ENCODE measurements around the gene MOG.
"Not testable (repeated sequence)": the region's sequence is repeated elsewhere in the genome, so short reads cannot be mapped to it uniquely, and the experiment has no call there.

The MOG gene

DNA sequence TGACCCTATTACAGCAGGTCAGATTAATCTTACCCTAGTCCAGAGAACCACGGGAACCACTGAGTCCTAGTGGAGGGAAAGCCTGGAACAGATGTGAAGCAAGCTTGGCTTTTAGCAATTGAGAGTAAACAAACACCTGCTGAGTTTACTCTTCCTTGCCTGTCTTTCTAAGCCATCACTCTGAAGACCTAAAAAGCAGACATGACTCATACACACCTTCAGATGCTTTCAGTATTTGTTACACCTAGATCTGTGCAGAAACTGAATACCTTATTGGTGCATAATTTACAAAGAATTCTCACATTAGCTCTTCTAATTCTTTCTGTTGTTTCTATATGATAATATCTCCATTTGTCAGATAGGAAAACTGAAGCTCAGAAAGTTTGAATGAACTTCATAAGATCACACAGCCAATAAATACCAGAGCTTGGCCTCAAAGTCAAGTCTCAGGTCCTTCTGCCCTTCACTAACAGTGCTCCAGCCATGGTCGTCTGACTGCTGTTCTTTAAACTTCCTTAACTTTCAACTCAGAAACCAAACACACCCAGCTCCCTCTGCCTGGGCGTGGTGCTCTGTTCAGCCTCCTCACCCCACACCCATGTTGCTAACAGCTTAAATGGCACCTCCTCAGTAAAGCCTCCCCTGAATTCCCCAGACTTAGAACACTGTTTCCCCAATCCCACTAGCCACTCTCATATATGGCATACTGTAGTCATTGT lies 15.3 kb upstream of the MOG start:
- peak; percentile 25 for DNase-seq

DNA sequence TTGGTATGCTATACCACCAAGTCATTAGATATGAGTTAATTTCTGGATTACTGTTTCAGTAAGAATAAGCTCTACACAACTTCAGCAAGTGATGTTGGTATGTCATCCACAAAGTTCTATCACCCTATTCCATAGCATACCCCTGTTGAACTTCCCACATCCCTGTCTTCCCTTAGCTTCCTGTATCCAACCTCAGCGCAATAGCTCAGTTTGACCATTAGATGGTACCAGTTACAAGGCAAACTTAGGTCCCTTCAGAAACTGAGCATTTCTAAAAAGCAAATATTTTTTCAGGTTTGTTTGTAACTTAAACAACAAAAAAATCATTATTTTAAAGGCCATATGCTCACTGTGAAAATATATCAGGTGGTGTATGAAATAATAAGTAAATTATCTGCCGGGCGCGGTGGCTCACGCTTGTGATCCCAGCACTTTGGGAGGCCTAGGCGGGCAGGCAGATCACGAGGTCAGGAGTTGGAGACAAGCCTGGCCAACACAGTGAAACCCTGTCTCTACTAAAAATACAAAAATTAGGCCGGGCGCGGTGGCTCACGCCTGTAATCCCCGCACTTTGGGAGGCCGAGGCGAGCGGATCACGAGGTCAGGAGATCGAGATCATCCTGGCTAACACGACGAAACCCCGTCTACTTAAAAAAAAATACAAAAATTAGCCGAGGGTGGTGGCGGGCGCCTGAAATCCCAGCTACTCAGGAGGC lies 8.8 kb upstream of the MOG start:
- DNase-seq = no peak

DNA sequence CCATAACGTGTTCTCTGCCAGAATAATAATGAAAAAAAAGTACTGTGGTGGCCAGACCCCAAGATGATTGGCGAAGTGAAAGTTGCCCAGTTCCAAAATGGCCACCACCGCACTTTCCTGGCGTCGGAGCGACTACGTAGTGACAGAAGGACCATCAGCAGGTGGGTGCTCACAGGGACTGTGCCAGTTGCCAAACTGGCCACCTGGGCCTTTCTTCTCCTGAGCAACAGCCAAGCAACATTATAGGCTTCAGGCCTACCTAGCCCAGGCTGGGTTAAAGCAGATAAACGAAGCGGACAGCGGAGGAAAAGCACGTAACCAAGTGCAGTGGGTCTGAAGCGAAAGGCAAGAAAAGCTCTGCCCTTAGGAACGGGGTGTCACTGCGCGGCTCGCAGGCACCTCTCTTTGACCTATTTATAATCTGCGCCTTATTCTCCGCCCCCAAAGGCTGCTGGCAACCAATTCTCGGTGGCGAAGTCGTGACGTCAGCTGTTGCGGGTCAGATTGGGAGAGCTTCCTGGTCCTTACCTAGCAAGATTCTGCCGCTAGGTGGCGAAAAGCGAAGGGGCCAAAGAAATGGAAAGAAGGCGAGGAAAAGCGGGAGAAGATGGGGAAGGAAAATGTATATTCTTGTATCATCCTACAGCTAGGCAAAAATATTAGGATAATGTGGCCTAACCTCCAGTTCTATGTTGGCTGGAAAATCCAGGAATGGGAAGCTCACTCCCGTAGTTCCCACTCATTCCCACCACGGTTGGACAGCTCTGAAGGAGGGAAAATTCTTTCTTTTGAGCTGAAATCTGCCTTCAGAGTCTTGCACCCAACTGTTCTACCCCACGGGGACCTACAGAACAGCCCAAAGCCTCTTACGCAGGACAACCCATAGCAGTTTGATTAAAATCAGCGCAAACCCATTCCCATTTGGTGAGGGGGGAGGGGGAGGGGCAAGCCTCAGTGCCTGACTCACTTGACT lies 6.9 kb upstream of the MOG start:
- peak; percentile 99 for DNase-seq

DNA sequence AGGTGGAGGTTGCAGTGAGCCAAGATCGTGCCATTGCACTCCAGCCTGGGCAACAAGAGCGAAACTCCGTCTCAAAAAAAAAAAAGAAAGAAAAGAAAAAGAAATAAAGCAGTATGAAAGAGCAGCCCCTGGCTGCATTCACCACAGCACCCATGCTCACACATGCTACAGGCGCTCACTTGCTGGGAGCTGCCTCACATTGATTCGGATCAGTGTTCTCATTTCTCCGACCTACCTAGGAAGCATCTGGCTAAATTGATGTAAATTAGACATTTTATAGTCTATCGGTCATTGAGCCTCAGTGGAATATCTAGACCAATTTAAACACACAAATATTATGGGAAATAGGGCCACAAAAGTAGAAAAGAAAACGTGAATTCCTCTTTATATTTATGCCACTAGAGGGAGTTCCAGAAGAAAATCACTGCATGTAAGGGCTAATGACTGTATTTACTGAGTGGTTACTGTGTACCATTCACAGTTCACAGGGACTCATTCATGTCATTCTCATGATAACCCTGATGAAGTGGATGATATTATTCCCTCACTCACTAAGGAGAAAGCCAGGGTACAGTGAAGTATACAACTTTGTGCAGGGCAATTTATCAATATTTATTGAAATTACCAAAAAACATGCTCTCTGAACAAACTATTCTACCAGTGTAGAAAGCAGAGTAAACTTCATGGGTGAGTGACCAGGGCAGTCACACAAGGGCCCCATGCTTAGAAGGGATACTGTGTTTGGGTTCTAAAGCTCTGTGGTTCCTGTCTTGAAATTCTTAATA lies 5.3 kb upstream of the MOG start:
- no peak for DNase-seq

DNA sequence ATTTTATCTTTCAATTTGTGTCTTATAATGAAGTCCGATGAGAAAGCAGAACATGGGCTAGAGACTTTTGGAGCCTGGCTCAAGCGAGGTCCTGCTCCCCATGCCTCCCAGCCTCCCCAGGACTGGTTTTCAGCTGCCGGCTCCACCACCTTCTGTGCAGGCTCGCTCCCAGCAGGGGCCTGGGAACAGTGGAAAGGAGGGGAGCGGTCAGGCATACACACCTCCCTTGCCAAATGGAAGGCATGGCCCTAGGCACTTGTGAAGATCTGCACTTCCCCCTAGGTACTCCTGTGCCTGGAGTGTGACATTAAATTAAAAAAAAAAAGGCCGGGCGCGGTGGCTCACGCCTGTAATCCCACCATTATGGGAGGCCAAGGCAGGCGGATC lies 4.7 kb upstream of the MOG start:
- no peak for DNase-seq

DNA sequence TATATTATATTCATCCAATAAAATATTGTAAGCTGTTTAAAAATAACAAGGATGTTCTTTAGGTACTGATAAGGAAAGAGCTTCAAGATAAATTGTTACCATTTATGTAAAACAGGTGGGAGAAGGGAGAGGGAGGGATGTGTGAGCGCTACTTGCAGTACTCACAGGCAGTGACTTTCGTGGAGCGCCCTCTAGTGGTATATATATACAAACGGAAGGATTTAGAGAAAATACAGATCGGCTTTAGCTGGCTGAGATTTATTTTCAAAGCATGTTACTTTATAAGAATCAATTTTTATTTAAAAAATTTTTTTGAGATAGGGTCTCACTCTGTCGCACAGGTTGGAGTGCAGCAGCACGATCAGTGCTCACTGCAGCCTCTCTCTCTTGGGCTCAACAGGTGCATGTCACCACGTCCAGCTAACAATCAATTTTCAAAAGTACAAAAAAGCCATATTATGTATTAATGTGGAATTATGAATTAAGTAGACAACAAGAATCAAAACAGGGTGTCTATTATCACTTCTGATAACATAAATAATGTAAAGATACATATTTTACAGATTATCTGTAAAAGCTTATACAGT lies 3.3 kb upstream of the MOG start:
- DNase-seq = peak; percentile 46

DNA sequence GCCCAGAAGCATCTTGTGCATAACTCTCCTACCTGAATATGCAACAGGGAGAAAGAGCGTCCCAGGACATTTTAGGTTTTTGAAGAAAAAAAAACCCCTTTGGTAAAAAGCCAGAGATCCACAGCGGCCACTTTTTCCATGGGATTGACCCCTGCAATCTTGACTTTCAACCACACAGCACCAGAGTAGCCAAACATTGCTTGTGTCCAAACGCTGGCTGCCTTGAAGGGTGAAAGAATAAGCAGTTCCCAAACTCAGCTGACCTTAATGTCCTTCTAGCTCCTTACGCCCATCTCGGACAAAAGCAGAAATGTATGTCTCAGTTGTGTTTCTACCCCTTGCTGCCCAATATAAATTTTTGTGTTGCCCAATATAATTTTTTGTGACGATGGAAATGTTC lies 1.2 kb upstream of the MOG start:
- no peak for DNase-seq

DNA sequence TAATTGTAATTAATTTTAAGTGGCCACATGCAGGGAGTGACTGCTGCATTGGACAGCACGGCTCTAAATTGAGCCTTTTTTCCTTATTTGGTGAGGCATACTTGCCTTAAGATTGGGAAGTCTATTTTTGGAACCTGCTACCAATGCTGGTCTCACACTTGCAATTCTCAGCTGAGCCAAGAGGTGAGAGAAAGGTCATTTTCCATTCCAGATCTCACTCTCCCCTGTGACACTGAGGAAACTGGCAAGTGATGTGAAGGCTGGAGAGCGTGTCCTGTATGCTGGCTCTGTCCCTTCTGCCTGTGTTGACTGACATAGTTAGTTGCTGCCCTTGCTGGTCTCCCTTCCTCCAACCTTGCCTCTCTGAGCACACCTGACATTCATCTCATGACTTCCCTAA lies 735 bp upstream of the MOG start:
- no peak for DNase-seq

DNA sequence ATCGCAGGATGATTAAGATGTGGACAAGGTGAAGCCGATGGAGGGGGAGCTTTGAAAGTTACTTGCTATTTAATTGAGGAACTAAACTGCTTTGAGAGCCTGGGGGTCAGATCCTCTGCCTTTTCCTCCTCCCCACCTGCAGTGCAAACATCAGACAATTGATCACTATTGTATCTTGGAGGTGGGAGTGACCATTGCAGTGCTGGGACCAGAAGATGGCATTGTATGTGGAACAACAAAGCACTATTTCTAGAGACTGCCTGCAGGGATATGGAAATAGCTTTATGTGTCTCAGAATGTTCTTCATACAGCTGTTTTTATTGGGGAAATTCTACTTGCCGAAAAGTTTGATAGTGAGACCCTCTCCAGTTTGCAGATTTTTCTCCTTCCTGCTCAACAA lies 4.2 kb downstream of the MOG start:
- DNase-seq = no peak

DNA sequence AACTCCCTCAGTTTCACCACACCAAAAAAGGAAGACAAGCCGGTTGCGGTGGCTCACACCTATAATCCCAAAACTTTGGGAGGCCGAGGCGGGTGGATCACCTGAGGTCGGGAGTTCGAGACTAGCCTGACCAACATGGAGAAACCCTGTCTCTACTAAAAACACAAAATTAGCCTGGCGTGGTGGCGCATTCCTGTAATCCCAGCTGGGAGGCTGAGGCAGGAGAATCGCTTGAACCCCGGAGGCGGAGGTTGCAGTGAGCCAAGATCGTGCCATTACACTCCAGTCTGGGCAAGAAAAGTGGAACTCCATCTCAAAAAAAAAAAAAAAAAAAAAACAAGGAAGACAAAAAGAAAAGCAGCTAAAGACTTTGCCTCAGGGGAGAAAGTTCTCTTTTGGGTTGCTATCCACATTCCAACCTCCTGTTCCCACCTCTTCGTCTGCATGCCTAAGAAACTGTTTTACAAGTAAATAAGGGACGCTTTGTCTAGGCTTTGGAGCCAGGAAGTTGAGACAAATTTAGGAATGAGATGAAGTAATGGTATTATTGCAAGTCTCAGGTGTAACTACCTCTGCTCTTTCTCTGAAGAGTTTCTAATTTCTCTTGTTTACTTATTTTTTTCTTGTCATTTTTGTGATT lies 4.7 kb downstream of the MOG start:
- not testable (repeated sequence) for DNase-seq

DNA sequence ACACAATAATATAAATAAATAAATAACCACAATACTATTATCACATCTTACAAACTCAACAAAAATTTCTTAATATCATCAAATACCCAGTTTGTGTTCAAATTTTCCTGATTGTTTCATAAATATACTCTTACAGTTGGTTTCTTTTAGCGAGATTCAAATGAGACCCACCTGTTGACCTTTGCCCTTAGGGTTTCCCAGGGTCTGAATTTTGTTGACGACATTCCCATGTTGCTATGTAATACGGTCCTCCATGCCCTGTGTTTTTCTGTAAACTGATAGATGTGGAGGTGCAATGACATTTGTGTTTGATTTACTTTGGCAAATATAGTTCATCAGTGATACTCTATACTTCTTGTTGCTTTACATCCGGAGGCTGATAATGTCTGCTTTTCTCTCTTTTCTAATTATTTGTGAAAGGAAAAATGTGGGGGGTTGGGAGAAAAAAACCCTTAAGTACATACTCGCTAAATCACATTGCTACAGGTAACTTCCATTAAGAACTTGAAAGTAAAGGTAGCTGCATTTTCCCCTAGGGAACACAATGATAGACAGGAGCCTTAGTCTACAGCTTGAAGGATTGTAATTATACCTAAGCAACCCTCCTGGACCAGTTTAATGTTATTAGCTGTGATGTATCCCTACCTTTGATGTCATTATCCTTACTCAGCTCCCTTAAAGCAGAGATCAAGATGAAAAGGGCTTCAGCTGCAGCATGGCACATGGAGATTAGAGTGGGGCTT lies 6.6 kb downstream of the MOG start:
- DNase-seq = no peak

DNA sequence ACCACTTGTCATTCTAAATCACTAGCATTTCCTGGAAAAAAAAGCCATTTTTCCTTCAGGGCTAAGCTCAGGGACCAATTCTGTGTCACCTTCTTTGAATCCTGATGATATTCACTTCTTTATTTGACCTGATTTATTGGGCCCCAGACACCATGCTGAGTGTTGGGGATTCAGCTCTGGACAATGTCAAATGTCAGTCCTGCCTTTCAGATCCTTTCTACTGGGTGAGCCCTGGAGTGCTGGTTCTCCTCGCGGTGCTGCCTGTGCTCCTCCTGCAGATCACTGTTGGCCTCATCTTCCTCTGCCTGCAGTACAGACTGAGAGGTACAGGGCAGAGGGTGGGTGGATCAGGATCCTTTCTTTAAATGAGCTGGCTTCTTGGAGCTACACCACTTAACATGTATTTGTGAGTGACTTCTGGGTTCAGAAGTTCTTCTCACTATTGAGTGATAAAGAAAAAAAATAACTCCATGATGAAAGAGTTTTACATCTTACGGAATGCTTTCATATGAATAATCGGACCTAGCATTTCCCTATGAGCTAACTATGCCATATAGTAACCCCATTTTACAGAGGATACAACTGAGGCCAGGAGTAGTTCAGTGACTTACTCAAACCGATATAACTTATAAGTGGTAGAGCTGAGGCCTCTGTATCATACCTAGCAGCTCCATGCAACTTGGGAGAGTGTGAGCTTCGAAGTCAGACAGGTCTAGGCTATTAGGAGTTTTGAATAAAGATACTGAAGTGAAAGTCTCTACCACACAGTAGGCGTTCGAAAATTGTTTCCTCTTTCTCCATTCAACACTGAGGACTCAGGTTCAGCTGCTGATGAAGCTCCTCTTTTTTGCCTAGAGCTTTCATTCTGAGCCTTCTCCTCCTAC lies 9.3 kb downstream of the MOG start:
- no peak for DNase-seq

DNA sequence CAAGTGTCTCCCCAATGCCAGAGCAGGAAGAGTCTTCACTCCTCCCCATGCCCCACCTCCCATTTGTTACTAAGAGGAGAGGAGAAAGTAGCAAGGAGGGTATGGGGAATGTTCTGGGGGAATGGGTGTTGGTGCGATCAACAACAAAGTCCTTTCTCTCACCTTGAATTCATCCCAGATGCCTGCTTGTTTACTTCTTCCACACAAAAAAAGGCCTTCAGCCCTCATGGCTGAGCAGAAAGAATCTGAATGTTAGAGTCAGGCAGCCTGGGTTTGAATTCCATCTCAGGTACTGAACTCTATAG lies 9.9 kb downstream of the MOG start:
- DNase-seq = no peak

DNA sequence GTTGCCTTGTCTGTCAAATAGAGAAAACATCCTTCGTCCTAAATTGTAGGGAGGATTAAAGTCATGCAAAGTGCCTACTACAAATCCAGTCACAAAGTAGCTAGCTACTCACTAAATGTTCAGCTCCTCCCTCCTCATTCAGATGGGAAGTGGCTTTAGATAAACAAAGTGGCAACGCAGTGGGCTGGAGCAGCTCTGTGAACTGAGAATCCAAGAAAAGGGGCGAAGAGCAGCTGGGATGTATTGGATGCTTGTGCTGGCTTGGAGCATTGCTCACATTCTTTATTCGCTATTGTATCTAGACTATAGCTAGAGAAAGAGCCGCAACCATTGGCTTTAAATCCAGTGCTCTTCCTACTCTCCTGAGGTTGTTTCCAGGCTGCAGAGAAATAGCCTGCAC lies 10.3 kb downstream of the MOG start:
- no peak for DNase-seq

DNA sequence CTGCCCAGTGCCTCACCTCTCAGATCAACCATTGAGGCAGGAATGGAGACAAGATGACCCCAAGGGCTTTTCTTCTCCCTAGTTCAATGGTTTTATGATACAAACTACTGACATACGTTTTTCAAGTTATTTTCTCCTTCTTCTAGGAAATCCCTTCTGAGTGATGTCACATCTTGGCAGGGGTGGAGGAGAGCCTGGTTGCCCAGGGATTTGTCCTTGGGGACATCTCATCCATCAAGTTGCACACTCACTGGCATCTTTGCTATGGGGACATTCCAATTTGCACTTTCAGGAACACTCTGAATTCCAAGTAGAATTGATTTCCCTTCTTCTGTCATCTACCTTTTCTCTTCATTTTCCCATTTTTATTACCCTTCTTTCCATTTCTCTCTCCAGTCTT lies 14.1 kb downstream of the MOG start:
- no peak for DNase-seq

DNA sequence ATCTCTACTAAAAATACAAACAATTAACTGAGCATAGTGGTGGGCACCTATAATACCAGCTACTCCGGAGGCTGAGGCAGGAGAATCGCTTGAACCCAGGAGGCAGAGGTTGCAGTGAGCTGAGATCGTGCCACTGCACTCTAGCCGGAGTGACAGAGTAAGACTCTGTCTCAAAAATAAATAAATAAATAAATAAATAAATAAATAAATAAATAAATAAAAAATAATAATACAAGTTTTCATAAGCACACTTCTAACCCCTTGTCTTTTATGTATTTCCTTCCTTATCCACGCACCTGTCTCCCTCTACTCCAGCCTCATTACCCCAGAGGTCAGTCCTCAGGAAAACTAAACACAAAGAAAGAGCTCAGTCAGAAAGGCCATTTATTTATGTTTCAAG lies 15.2 kb downstream of the MOG start:
- DNase-seq = not testable (repeated sequence)

DNA sequence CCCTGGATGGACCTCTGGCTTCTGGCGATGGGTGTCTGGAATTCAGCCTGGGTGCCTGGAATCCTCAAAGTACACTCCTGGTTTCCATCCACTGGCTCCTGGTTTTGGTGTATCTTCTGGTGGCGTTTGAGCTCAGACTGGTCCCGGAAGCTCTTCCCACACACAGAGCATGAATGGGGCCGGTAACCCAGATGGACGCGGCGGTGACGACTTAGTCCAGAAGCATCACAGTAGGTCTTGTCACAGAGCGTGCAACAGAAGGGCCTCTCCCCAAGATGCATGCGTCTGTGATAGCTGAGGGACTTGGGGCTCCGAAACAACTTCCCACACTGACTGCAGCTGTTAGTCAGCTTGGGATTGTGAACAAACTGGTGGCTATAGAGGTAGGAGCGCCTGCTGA lies 16.3 kb downstream of the MOG start:
- no peak for DNase-seq

DNA sequence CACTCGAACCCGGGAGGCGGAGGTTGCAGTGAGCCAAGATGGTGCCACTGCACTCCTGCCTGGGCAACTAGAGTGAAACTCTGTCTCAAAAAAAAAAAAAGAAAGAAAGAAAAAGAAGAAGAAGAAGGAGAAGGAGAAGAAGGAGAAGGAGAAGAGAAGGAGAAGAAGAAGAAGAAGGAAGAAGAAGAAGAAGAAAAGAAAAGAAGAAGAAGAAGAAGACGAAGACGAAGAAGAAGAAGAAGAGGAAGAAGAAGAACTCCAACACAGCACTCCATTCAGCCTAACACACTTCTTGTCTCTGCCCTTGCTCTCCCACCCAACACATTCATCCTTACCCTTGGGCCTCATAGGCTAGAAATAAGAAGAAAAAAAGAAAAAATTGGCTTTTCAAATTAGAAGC lies 17.1 kb downstream of the MOG start:
- DNase-seq = no peak

DNA sequence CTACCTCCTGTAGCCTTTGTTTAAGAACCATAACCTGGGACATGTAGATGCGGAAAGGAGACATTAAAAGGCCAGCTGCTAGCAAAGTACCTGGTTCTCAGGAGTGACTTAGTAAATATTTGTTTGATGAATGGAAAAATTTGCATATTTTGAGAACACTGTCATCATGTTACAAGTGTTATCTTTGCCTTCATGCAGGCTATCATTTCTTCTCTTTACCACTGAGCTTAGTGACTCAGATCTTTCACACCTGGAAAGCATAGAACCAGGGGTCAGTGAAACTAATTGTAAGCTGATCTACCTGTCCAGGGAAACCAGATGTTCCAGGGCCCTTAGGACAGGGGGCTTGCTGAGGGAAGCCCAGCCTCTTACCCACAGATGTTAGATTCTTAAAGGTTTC lies 18.7 kb downstream of the MOG start:
- no peak for DNase-seq

DNA sequence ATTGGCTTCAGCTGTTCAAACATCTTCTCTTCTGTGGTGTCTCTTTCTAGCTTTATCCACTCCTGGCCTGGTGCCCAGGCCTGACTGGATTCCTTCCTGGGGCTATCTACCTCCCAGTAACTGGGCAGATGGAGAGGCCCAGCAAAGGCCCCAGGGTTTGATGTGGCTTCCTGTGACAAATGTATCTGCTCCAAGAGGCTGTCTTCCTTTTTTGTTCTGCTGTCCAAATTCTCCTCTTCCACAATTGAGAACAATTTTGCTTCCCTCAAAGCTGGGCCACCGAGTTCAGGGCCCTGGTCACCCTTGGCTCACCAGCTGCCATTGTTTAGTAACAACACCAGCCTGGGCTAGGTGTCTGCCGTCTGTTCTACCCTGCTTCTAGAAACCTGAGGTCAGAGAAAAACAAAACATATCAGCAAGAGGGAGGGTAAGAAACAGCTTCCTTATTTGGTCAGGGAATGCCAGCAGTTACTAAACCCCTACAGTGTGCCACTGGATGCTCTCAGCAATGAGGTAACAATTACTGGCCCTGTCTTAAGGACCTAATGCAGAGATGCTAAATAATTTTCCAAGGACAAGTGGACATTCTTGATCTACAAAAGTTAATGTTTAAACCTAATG lies 20.2 kb downstream of the MOG start:
- DNase-seq = no peak

Data from stimulated activated CD4-positive, alpha-beta T cell treated with anti-CD3 and anti-CD28 coated beads, Interleukin-15, amount 100 ng/mL, for 24 hours (primary cell).